Cardiac fibroblast (primary cell): Measurements from ENCODE around the gene MAP2K2.

Experiments used
- DNase-seq, 2 donors: peaks; one replicate each; pipeline versions ENCODE4 v3.0.0 to v3.0.0-alpha.2; 2010; ENCODE audit warnings: low read depth in 2 of 2
- H3K4me3 ChIP-seq, 2 donors: replicated peaks in 1 of 2; 1 replicate in 1 of 2; 2 replicates in 1 of 2; pipeline ENCODE4 v1.5.1; 2011; ENCODE audit warnings: low read depth in 2 of 2, low read length in 2 of 2, mild to moderate bottlenecking in 2 of 2, moderate library complexity in 1 of 2
- TF ChIP-seq, protein P1 (sequence below): IDR thresholded peaks from one replicate; pipeline ENCODE4 v1.5.1; 2011; ENCODE audit warnings: low read depth, mild to moderate bottlenecking, low read length, inconsistent platforms

MAP2K2 gene

DNA sequence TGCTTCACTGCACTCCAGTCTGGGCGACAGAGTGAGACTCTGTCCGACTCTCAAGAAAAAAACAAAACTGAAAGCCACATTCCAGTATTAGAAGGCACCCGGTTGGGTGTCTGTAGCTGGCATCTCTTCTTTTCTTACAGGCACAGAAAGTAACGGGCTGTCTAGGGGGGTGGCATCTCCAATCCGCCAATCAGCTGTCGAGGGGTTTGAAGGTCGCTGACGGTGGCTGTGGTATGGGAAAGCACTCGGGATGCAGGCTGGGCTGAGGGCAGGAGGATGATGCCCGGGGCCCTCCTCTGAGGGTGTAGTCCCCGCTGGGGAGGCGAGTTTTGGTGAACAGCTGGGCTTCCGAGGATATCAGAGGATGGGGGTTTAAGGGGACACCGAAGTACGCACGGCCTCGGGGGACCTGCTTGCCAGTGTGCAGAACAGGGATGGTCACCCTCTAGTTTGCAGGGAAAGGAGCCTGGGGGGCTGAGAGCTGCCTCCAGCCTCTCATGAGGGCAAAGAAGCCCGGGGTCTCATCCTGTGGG is 30.2 kb downstream of the MAP2K2 start:
- DNase-seq, result no peak
- no peak overlapping the region for H3K4me3 ChIP-seq
- TF ChIP-seq, protein P1, sequence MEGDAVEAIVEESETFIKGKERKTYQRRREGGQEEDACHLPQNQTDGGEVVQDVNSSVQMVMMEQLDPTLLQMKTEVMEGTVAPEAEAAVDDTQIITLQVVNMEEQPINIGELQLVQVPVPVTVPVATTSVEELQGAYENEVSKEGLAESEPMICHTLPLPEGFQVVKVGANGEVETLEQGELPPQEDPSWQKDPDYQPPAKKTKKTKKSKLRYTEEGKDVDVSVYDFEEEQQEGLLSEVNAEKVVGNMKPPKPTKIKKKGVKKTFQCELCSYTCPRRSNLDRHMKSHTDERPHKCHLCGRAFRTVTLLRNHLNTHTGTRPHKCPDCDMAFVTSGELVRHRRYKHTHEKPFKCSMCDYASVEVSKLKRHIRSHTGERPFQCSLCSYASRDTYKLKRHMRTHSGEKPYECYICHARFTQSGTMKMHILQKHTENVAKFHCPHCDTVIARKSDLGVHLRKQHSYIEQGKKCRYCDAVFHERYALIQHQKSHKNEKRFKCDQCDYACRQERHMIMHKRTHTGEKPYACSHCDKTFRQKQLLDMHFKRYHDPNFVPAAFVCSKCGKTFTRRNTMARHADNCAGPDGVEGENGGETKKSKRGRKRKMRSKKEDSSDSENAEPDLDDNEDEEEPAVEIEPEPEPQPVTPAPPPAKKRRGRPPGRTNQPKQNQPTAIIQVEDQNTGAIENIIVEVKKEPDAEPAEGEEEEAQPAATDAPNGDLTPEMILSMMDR, result no peak

DNA sequence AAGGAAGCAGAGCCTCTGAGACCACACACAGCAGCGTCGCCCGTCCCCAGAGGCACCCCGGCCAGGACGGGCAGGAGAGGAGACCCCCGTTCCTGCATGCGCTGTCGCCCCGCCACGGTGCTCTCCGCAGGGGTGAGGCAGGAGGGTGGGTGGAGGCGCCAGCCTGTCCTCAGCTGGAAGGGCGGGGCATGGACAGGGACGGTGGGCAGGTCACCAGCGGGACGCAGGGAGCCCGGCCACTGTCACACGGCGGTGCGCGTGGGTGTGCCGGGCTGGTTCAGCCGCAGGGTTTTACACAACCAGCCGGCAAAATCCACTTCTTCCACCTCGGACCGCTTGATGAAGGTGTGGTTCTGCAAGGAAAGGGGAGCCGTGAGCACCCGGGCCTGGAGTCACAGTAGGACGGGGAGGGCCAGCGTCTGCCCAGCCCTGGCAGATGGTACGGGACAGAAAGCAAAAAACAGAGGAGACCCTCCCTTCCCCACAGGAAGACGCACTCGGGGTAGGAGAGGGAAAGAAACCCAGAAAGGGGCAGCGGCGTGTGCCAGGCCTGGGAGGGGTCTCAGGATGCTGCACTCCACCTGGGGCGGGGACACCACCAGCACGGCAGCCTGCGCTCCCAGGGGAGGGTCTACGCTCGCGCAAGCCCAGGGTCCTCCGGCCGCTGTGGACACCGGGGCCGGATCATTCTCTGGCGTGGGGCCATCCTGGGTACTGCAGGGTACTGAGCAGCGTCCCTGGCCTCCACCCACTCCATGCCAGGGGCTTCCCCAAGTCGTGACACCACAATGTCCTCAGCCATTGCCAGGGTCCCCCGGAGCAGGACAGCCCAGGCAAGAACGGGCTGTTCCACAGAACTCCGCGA is 33.3 kb downstream of the MAP2K2 start:
- no peak for DNase-seq
- no peak overlapping the region for H3K4me3 ChIP-seq
- TF ChIP-seq, protein P1, result no peak

DNA sequence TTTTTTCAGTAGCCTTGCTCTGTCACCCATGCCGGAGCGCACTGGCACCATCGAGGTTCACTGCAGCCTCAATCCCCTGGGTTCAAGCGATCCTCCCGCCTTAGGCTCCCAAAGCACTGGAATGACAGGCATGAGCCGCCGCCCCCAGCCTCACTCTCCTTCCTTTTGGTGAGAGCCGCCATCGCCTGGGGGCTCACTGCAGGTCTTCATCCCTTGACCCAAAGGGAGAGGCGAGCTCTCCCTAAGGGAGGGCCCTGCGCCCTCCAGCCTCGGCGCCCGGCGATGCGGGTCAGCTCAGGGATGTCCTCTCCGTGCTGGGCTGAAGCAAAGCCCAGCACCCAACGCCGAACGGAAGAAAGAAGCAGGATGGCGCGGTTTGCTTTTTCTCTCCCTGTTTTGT is 34.0 kb downstream of the MAP2K2 start:
- H3K4me3 ChIP-seq, result no peak overlapping the region

DNA sequence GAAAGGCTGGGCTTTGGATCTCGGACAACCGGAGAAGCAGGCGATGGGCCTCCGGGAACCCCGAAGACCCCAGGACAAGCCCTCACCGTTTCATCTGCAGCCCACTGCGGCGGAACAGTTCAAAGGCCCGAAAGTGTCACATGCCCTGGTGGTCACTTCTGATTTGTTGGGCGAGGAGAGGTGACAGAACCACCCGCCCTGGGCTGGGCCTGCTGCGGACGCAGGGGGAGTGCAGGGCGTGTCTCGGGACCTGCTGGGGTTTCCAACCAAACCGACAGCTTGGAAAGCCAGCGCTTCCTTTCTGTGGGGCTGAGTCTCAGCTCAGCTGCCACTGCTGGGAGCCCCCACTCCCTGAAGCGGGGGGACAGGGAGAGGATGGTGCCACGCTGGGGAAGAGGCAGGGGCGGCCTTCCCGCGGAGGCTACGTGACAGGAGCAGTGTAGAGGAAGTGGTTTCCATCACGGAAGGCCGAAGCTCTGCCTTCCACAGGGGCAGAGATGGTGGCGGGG is 34.5 kb downstream of the MAP2K2 start:
- TF ChIP-seq, protein P1, result no peak
- no peak overlapping the region for H3K4me3 ChIP-seq
- no peak for DNase-seq

More for the DNA sequence above, 34.0 kb downstream of the MAP2K2 start:
- TF ChIP-seq, protein P1, result no peak
- DNase-seq, result no peak

DNA sequence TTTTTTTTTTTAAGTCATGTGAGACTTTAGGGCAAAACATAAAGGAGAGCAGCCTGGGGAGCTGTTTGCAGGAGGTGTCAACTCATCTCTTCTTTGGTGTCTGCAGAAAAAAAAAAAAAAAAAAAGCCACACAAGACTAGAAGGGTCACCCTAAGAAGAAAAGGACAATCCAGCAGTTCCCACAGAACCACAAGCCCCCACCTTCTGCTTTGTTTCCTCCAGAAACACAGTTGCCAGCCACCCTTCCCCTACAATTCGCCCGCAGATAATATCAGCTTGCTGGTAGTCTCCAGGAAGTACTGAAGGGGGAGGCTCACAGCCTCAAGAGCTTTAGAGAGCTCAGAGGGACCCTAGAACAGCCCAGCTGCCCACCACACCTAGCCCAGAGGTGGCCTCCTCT is 34.9 kb downstream of the MAP2K2 start:
- no peak for DNase-seq
- no peak overlapping the region for H3K4me3 ChIP-seq
- TF ChIP-seq, protein P1, result no peak

DNA sequence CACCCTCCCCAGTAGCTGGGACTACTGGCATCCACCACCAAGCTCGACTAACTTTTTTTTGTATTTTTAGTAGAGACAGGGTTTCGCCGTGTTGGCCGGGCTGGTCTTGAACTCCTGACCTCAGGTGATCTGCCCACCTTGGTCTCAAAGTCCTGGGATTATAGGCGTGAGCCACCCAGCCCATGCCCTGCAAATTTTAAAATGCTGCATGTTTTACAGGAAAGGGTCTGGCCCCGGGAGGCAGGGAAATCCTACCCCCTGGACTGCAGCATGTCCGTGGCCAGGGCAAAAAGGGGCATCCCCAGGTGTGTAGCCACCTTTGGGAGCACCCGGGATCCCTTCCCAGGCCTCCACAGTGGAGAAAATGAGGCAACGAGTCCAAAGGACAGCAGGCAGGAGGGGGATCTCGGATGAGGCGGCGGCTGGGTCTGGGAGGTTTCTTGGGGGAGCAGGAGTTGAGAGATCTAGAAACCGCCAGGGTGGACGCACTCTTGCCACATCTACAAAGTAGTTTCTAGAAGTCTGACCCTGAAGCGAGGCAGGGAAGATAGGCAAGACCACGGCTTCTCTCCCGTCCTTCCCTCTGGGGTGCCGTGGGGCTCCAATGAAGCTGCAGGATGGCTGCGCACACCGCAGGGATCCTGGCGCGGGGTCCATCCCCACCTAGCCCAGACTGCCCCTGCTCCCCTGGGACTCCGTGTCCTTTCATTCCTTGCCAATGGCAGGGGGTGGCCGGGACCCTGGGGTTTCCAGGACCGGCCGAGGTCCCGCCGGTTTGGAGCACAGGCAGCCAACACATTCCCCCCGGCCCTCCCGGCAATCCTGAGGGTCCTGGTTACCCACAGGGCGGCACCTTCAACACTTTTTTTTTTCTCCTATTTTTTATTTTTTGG is 35.9 kb downstream of the MAP2K2 start:
- DNase-seq, result no peak
- TF ChIP-seq, protein P1, result no peak
- no peak overlapping the region for H3K4me3 ChIP-seq
